ENCODE data around the gene MEOX1. TPM values are rescaled to one million over a fixed set of nuclear protein-coding genes. Genes with fewer than 3 reads are reported as not detected.
"Not testable (repeated sequence)": the region's sequence is repeated elsewhere in the genome, so short reads cannot be mapped to it uniquely, and the experiment has no call there.

MEOX1 gene
- total and polyA plus RNA-seq, 2 donors = 2.1 to 9.0 TPM

DNA sequence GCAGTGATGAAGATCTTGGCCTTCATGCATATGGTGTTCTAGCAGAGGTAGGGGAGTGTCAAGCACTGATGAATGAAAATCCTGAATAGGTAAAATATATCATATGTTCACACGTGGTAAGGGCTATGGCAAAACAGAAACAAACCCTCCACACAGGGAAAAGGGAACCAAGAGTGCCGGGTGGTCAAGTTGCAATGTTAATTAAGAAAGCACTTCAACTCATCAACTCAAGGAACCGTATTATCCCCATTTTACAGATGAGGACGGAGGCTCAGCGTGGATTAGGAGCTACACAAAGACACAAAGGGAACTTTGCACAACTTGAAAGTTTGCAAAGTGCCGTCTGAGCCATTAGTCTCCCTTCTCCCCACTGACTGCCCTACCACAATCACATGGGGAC is 28.1 kb upstream of the MEOX1 start:
- no peak for DNase-seq (ENCODE audit: low read depth in 6 of 9, low spot score in 9 of 9)
- Histone ChIP-seq H3K9me3 (ENCODE audit: control insufficient read depth in 2 of 2, insufficient read depth in 1 of 2, low read length in 1 of 2) (no peaks in the 10 kb centered on the region), H3K27ac (ENCODE audit: low read depth in 1 of 2, low read length in 1 of 2) (no peak overlapping the region), H3K36me3 (ENCODE audit: control insufficient read depth in 2 of 2, insufficient read depth in 2 of 2, low read length in 1 of 2) (no peaks in the 10 kb centered on the region), H3K27me3 (ENCODE audit: control insufficient read depth in 2 of 2, insufficient read depth in 1 of 2, low read length in 1 of 2) (peaks cover 0 to 3% of the 10 kb centered on the region in 2 donors), H3K4me3 (ENCODE audit: low read length in 2 of 2) (no peak overlapping the region), H3K4me1 (ENCODE audit: control insufficient read depth in 2 of 2, insufficient read depth in 2 of 2, low read length in 2 of 2) (no peaks in the 10 kb centered on the region)
- 78% methylated on average over 6 of the region's 6 CpGs for WGBS

DNA sequence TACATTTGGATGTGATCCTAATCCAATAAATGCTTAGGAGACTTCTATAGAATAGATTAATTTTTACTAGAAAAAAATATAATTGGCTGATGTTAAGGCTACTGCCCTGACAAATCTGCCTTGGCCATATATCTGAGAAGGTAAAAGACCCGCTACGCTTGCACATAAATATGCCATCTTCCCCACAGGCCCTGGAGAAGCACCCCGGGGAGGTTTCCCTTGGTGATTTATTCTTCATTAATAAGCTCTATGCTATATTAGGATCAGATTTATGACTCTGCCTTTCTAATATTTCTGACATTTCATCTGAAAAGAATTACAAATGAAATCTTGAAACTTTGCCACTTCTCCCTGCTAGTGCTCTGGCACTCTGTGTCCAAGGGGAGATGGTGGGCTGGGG is 27.4 kb upstream of the MEOX1 start:
- H3K4me1 ChIP-seq (ENCODE audit: control insufficient read depth in 2 of 2, insufficient read depth in 2 of 2, low read length in 2 of 2) = no peaks in the 10 kb centered on the region
- H3K36me3 ChIP-seq (ENCODE audit: control insufficient read depth in 2 of 2, insufficient read depth in 2 of 2, low read length in 1 of 2) = no peaks in the 10 kb centered on the region
- no peak overlapping the region for H3K4me3 ChIP-seq (ENCODE audit: low read length in 2 of 2)
- DNase-seq (ENCODE audit: low read depth in 6 of 9, low spot score in 9 of 9) = no peak
- H3K27me3 ChIP-seq (ENCODE audit: control insufficient read depth in 2 of 2, insufficient read depth in 1 of 2, low read length in 1 of 2) = peaks cover 0 to 3% of the 10 kb centered on the region in 2 donors
- H3K27ac ChIP-seq (ENCODE audit: low read depth in 1 of 2, low read length in 1 of 2) = no peak overlapping the region
- 98% methylated on average over 3 of the region's 3 CpGs for WGBS
- H3K9me3 ChIP-seq (ENCODE audit: control insufficient read depth in 2 of 2, insufficient read depth in 1 of 2, low read length in 1 of 2) = no peaks in the 10 kb centered on the region

DNA sequence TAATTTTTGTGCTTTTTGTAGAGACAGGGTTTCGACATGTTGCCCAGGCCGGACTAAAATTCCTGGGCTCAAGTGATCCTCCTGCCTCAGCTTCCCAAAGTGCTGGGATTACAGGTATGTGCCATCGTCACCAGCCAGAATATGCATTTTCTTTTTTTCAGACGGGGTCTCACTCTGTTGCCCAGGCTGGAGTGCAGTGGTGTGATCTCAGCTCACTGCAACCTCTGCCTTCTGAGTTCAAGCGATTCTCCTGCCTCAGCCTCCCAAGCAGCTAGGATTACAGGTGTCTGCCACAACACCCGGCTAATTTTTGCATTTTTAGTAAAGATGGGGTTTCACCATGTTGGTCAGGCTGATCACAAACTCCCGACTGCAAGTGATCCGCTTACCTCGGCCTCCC is 25.2 kb upstream of the MEOX1 start:
- not testable (repeated sequence) for H3K27me3 ChIP-seq (ENCODE audit: control insufficient read depth in 2 of 2, insufficient read depth in 1 of 2, low read length in 1 of 2); DNase-seq (ENCODE audit: low read depth in 6 of 9, low spot score in 9 of 9); H3K9me3 ChIP-seq (ENCODE audit: control insufficient read depth in 2 of 2, insufficient read depth in 1 of 2, low read length in 1 of 2); H3K4me3 ChIP-seq (ENCODE audit: low read length in 2 of 2); H3K36me3 ChIP-seq (ENCODE audit: control insufficient read depth in 2 of 2, insufficient read depth in 2 of 2, low read length in 1 of 2); H3K27ac ChIP-seq (ENCODE audit: low read depth in 1 of 2, low read length in 1 of 2); H3K4me1 ChIP-seq (ENCODE audit: control insufficient read depth in 2 of 2, insufficient read depth in 2 of 2, low read length in 2 of 2)
- 96% methylated on average over 9 of the region's 9 CpGs for WGBS

DNA sequence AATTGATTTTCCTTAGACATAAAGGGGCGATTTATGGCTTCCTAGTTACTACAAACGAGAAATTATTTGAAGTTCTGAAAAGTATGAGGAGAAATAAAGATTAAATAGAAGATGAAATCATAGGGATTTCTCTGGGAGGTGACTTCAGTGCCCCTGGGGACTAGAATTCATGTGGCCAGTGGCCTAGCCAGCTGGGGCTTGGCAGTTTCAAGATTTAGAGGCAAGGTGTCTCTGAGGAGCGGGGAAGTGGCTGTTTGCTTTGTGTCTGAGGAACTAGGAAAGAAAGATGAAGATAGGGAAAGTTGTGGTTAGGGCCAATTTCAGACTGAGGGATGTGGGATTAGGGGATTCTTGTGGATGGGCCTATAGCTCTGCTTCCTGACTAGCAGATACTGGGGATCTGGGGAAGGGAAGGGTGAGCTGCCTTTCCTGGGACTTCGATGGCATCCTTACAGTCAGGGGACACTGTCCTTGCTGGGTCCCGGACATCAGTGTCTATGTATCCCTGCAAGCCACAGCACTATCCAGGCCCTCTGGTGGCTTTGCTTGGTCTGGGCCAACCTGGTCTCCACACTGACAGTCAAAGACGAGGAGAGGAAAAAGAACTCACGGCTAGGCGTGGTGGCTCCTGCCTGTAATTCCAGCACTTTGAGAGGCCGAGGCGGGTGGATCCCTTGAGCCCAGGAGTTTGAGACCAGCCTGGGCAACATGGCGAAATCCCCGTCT is 22.4 kb upstream of the MEOX1 start:
- no peak overlapping the region for H3K27ac ChIP-seq (ENCODE audit: low read depth in 1 of 2, low read length in 1 of 2)
- DNase-seq (ENCODE audit: low read depth in 6 of 9, low spot score in 9 of 9) = no peak
- H3K9me3 ChIP-seq (ENCODE audit: control insufficient read depth in 2 of 2, insufficient read depth in 1 of 2, low read length in 1 of 2) = no peaks in the 10 kb centered on the region
- no peaks in the 10 kb centered on the region for H3K36me3 ChIP-seq (ENCODE audit: control insufficient read depth in 2 of 2, insufficient read depth in 2 of 2, low read length in 1 of 2)
- peaks cover 0 to 5% of the 10 kb centered on the region in 2 donors for H3K4me1 ChIP-seq (ENCODE audit: control insufficient read depth in 2 of 2, insufficient read depth in 2 of 2, low read length in 2 of 2)
- H3K27me3 ChIP-seq (ENCODE audit: control insufficient read depth in 2 of 2, insufficient read depth in 1 of 2, low read length in 1 of 2) = no peaks in the 10 kb centered on the region
- no peak overlapping the region for H3K4me3 ChIP-seq (ENCODE audit: low read length in 2 of 2)
- 96% methylated on average over 12 of the region's 12 CpGs for WGBS

DNA sequence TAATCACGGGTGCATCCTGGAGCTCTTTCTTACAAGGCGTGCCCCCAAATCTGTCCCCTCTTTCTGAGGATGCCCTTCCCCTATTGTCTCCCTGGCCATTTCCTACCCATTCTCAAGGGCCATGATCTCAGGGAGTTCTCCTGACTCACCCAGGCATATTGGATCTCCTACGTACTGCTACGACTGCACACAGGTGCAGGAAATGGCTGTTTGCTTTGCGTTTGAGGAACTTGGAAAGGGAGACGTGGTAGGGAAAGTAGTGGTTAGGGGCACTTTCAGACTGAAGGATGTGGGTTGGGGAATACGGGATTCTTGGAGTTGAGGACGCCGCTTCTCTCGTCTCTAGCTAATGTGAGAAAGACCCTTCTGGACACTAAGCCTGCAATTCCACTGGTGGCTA is 18.7 kb upstream of the MEOX1 start:
- H3K4me1 ChIP-seq (ENCODE audit: control insufficient read depth in 2 of 2, insufficient read depth in 2 of 2, low read length in 2 of 2) = peaks cover 0 to 11% of the 10 kb centered on the region in 2 donors
- H3K4me3 ChIP-seq (ENCODE audit: low read length in 2 of 2) = no peak overlapping the region
- no peak overlapping the region for H3K27ac ChIP-seq (ENCODE audit: low read depth in 1 of 2, low read length in 1 of 2)
- no peaks in the 10 kb centered on the region for H3K36me3 ChIP-seq (ENCODE audit: control insufficient read depth in 2 of 2, insufficient read depth in 2 of 2, low read length in 1 of 2)
- H3K27me3 ChIP-seq (ENCODE audit: control insufficient read depth in 2 of 2, insufficient read depth in 1 of 2, low read length in 1 of 2) = no peaks in the 10 kb centered on the region
- no peak for DNase-seq (ENCODE audit: low read depth in 6 of 9, low spot score in 9 of 9)
- WGBS = 26% methylated on average over 10 of the region's 10 CpGs
- no peaks in the 10 kb centered on the region for H3K9me3 ChIP-seq (ENCODE audit: control insufficient read depth in 2 of 2, insufficient read depth in 1 of 2, low read length in 1 of 2)

DNA sequence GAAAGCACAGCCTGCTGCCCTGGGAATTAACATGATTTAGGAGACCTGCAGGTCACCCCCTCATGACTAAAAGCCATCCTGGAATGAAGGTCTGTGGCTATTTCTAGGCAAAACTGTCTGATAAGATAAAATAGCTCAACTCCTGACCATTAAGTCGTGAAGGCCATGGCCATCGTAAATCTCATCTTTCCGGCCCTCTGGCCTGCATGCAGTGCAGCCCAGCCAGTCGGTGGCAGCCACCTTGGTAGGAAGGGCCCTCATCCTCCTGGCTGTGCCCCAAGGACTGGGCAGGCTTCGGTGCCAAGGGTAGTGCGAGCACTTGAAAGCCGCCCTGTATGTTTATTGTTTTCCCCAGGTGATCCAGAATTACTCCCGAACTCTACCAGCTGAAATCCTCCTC is 18.2 kb upstream of the MEOX1 start:
- no peak overlapping the region for H3K4me3 ChIP-seq (ENCODE audit: low read length in 2 of 2)
- 96% methylated on average over 8 of the region's 8 CpGs for WGBS
- peaks cover 0 to 11% of the 10 kb centered on the region in 2 donors for H3K4me1 ChIP-seq (ENCODE audit: control insufficient read depth in 2 of 2, insufficient read depth in 2 of 2, low read length in 2 of 2)
- no peak overlapping the region for H3K27ac ChIP-seq (ENCODE audit: low read depth in 1 of 2, low read length in 1 of 2)
- DNase-seq (ENCODE audit: low read depth in 6 of 9, low spot score in 9 of 9) = no peak
- no peaks in the 10 kb centered on the region for H3K27me3 ChIP-seq (ENCODE audit: control insufficient read depth in 2 of 2, insufficient read depth in 1 of 2, low read length in 1 of 2)
- no peaks in the 10 kb centered on the region for H3K36me3 ChIP-seq (ENCODE audit: control insufficient read depth in 2 of 2, insufficient read depth in 2 of 2, low read length in 1 of 2)
- H3K9me3 ChIP-seq (ENCODE audit: control insufficient read depth in 2 of 2, insufficient read depth in 1 of 2, low read length in 1 of 2) = no peaks in the 10 kb centered on the region

DNA sequence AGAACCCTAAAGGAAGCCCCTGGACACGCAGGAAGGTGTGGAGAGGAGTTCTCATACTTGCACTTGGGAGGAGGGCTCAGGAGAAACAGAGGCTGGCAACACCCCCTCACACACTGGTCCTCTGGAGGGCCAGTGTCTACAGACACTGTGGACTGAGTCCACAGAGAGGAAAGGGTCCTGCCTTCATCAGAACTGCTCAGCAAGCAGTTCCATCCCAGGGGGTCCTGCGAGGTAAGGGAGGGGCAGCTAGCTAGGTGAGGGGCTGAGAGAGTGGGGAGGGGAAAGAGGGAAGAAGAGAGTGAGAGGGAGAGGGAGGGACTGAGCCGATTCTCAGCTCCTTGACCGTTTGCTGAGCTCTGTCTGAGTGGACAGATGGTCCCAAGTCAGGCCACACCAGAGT is 17.7 kb upstream of the MEOX1 start:
- no peak overlapping the region for H3K27ac ChIP-seq (ENCODE audit: low read depth in 1 of 2, low read length in 1 of 2)
- no peak overlapping the region for H3K4me3 ChIP-seq (ENCODE audit: low read length in 2 of 2)
- no peaks in the 10 kb centered on the region for H3K9me3 ChIP-seq (ENCODE audit: control insufficient read depth in 2 of 2, insufficient read depth in 1 of 2, low read length in 1 of 2)
- H3K27me3 ChIP-seq (ENCODE audit: control insufficient read depth in 2 of 2, insufficient read depth in 1 of 2, low read length in 1 of 2) = no peaks in the 10 kb centered on the region
- H3K4me1 ChIP-seq (ENCODE audit: control insufficient read depth in 2 of 2, insufficient read depth in 2 of 2, low read length in 2 of 2) = peaks cover 0 to 11% of the 10 kb centered on the region in 2 donors
- no peaks in the 10 kb centered on the region for H3K36me3 ChIP-seq (ENCODE audit: control insufficient read depth in 2 of 2, insufficient read depth in 2 of 2, low read length in 1 of 2)
- WGBS = 81% methylated on average over 4 of the region's 4 CpGs
- DNase-seq (ENCODE audit: low read depth in 6 of 9, low spot score in 9 of 9) = no peak

DNA sequence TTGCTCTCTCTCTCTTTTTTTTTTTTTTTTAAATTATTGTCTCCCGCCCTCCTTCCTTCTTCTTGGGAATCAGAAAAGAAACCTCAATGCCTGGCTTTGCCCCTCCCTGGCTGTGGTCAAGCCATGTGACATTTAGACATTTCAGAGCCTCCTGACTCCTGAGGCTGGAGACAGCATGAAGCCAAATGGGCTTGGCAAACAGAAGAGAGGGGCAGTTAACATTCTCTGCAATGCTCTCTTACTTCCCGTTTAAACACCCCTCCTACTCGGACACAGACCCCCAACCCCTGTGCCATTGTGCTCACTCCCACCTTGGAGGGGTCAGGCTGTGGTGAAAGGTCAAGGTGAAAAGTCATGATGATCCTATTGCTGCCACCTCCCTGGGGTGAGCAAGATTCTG is 14.7 kb upstream of the MEOX1 start:
- no peak overlapping the region for H3K27ac ChIP-seq (ENCODE audit: low read depth in 1 of 2, low read length in 1 of 2)
- no peaks in the 10 kb centered on the region for H3K36me3 ChIP-seq (ENCODE audit: control insufficient read depth in 2 of 2, insufficient read depth in 2 of 2, low read length in 1 of 2)
- no peak for DNase-seq (ENCODE audit: low read depth in 6 of 9, low spot score in 9 of 9)
- peaks cover 0 to 11% of the 10 kb centered on the region in 2 donors for H3K4me1 ChIP-seq (ENCODE audit: control insufficient read depth in 2 of 2, insufficient read depth in 2 of 2, low read length in 2 of 2)
- H3K4me3 ChIP-seq (ENCODE audit: low read length in 2 of 2) = no peak overlapping the region
- 55% methylated on average over 3 of the region's 3 CpGs for WGBS
- no peaks in the 10 kb centered on the region for H3K27me3 ChIP-seq (ENCODE audit: control insufficient read depth in 2 of 2, insufficient read depth in 1 of 2, low read length in 1 of 2)
- no peaks in the 10 kb centered on the region for H3K9me3 ChIP-seq (ENCODE audit: control insufficient read depth in 2 of 2, insufficient read depth in 1 of 2, low read length in 1 of 2)

DNA sequence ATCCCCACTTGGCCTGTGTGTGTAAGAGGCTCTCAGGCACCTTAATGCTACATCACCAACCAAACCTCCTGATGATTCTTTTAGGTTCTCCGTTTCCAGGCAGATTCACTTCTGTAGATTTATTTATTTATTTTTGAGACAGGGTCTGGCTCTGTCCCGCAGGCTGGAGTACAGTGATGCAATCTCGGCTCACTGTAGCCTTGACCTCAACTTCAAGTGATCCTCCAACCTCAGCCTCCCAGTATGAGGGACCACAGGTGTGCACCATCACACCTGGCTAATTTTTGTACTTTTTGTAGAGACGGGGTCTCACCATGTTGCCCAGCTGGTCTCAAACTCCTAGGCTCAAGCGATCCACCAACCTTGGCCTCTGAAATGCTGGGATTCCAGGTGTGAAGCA is 12.7 kb upstream of the MEOX1 start:
- DNase-seq (ENCODE audit: low read depth in 6 of 9, low spot score in 9 of 9) = no peak
- Histone ChIP-seq H3K27ac (ENCODE audit: low read depth in 1 of 2, low read length in 1 of 2) (no peak overlapping the region), H3K4me3 (ENCODE audit: low read length in 2 of 2) (no peak overlapping the region), H3K4me1 (ENCODE audit: control insufficient read depth in 2 of 2, insufficient read depth in 2 of 2, low read length in 2 of 2) (peaks cover 0 to 22% of the 10 kb centered on the region in 2 donors), H3K27me3 (ENCODE audit: control insufficient read depth in 2 of 2, insufficient read depth in 1 of 2, low read length in 1 of 2) (no peaks in the 10 kb centered on the region), H3K36me3 (ENCODE audit: control insufficient read depth in 2 of 2, insufficient read depth in 2 of 2, low read length in 1 of 2) (no peaks in the 10 kb centered on the region), H3K9me3 (ENCODE audit: control insufficient read depth in 2 of 2, insufficient read depth in 1 of 2, low read length in 1 of 2) (no peaks in the 10 kb centered on the region)
- 97% methylated on average over 5 of the region's 5 CpGs for WGBS

All from thymus (tissue), 11 donors.